Umbilical cord (tissue), 2 donors: ENCODE results near the gene HAUS7. TPM values are rescaled to one million over a fixed set of nuclear protein-coding genes. Genes with fewer than 3 reads are reported as not detected.

ENCODE experiments used
- DNase-seq: peaks from one replicate; pipeline ENCODE4 v3.0.0-alpha.2; 2015; ENCODE audit warnings: low spot score
- total RNA-seq: library from RNA; depleted of rRNA; stranded (reverse); fragments of >200 nt; gene quantifications from one replicate; pipeline ENCODE4 v1.2.3, GENCODE V29; 2014; ENCODE audit warnings: low replicate concordance; ENCODE audit not compliant: insufficient read depth

Gene HAUS7
- 24.1 TPM for total RNA-seq

- DNase-seq, result peak; percentile 91
Observed at GRCh38 chrX:153470411-153471363, at the start of gene HAUS7. TSS of gene HAUS7 (minus strand) at chrX:153470576. CDS start at chrX:153470557, 19 bp downstream.

GRCh38 chrX:153519569-153520286 lies 49.4 kb upstream of the HAUS7 start:
- no peak for DNase-seq

- no peak for DNase-seq
Observed at GRCh38 chrX:153517946-153518834, 47.8 kb upstream of the HAUS7 start.

GRCh38 chrX:153517423-153517822 lies 47.0 kb upstream of the HAUS7 start, which contains the start of gene ATP2B3:
TSS of gene ATP2B3 (plus strand) at chrX:153517642. CDS start at chrX:153536248, 18,606 bp downstream.
- no peak for DNase-seq

- DNase-seq, result no peak
Observed at GRCh38 chrX:153516073-153516472, 45.7 kb upstream of the HAUS7 start.

- no peak for DNase-seq
Observed at GRCh38 chrX:153515435-153515834, 45.1 kb upstream of the HAUS7 start.

GRCh38 chrX:153514259-153514658 lies 43.9 kb upstream of the HAUS7 start:
- DNase-seq, result no peak

GRCh38 chrX:153513265-153513664 lies 42.9 kb upstream of the HAUS7 start:
- no peak for DNase-seq

- no peak for DNase-seq
Observed at GRCh38 chrX:153512501-153512893, 42.1 kb upstream of the HAUS7 start.

- no peak for DNase-seq
Observed at GRCh38 chrX:153511784-153512500, 41.6 kb upstream of the HAUS7 start.

- DNase-seq, result no peak
Observed at GRCh38 chrX:153510383-153510782, 40.0 kb upstream of the HAUS7 start.

GRCh38 chrX:153509592-153509991 lies 39.2 kb upstream of the HAUS7 start:
- no peak for DNase-seq

- peak; percentile 74 for DNase-seq
Observed at GRCh38 chrX:153507484-153508178, 37.3 kb upstream of the HAUS7 start.

- DNase-seq, result no peak
Observed at GRCh38 chrX:153505361-153505760, 35.0 kb upstream of the HAUS7 start.

- no peak for DNase-seq
Observed at GRCh38 chrX:153504445-153505016, 34.2 kb upstream of the HAUS7 start.

GRCh38 chrX:153502796-153503195 lies 32.4 kb upstream of the HAUS7 start:
- DNase-seq, result no peak

- DNase-seq, result no peak
Observed at GRCh38 chrX:153502131-153502530, 31.8 kb upstream of the HAUS7 start.

GRCh38 chrX:153501530-153501929 lies 31.2 kb upstream of the HAUS7 start:
- no peak for DNase-seq

GRCh38 chrX:153500676-153501280 lies 30.4 kb upstream of the HAUS7 start:
- no peak for DNase-seq
